ENCODE results near the gene GOLGA6L7. TPM values are rescaled to one million over a fixed set of nuclear protein-coding genes. Genes with fewer than 3 reads are reported as not detected.

GOLGA6L7 gene
- total and polyA plus RNA-seq, 2 of the 8 experiments (the other 6 are each of a cell fraction or from before 2014, with no cell fraction given): not detected

- TF ChIP-seq KDM1A (IDR thresholded peaks at IDR 0.05; ENCODE audit: borderline replicate concordance, low read length) (0 out of 2 replicates have a peak, but pooled peaks have one; percentile 53), RAD21 (IDR thresholded peaks at IDR 0.05 in 1 of 2, conservative IDR thresholded peaks at IDR 0.05 in 1 of 2; ENCODE audit: low read depth in 2 of 2, low read length in 2 of 2) (peak; percentile 8 to 14; a peak in 1 of 4 replicates), SRF (IDR thresholded peaks at IDR 0.05; ENCODE audit: low read depth, low read length) (no peak), EGR1 (IDR thresholded peaks at IDR 0.05; ENCODE audit: borderline replicate concordance, low read depth, low read length) (no peak), CTBP2 (IDR thresholded peaks at IDR 0.05; ENCODE audit: borderline replicate concordance, insufficient read depth, insufficient read length, low read length) (peak; percentile 76), CTCF (IDR thresholded peaks at IDR 0.05; ENCODE audit: control extremely low read depth in 1 of 3, insufficient read depth in 1 of 3, low read depth in 1 of 3, low read length in 3 of 3) (peak in 1 of 3 experiments; percentile 9; a peak in 1 of 4 replicates), EP300 (IDR thresholded peaks at IDR 0.05; ENCODE audit: borderline replicate concordance in 1 of 2, low read depth in 2 of 2, low read length in 2 of 2) (peak in 1 of 2 experiments; percentile 32; a peak in 1 of 3 replicates), YY1 (IDR thresholded peaks at IDR 0.05; ENCODE audit: low read depth, low read length) (0 out of 2 replicates have a peak, but pooled peaks have one; percentile 16), GABPA (IDR thresholded peaks at IDR 0.05; ENCODE audit: borderline replicate concordance, insufficient read depth, low read length) (no peak)
These were observed 27.8 kb upstream of the GOLGA6L7 start (continued) for GRCh38 chr15:28876131-28876844.
